HL-60 (cell line): ENCODE measurements around the gene RPL10.

Experiments used
- CTCF ChIP-seq: IDR thresholded peaks from one replicate; pipeline ENCODE4 v1.5.1; 2011; ENCODE audit warnings: low read length, control low read depth, inconsistent platforms; ENCODE audit not compliant: insufficient read depth
- GABPA ChIP-seq: IDR thresholded peaks from 2 replicates; pipeline ENCODE4 v1.6.1; 2012; ENCODE audit warnings: low read depth
- POLR2AphosphoS5 ChIP-seq: IDR thresholded peaks from 2 replicates; pipeline ENCODE4 v1.6.1; 2012; ENCODE audit warnings: low read depth
- REST ChIP-seq: IDR thresholded peaks from 2 replicates; pipeline ENCODE4 v1.6.1; 2012; ENCODE audit warnings: low read depth; ENCODE audit not compliant: insufficient replicate concordance

- no peak for TF ChIP-seq CTCF
- TF ChIP-seq POLR2AphosphoS5 = no peak
- no peak for TF ChIP-seq GABPA
- no peak for TF ChIP-seq REST
These were observed 32.3 kb downstream of the RPL10 start for GRCh38 chrX:154430479-154430878.
